ENCODE data around the gene SLC41A3.

- TF ChIP-seq CTCF (IDR thresholded peaks at IDR 0.05) (no peak), POLR2AphosphoS5 (IDR thresholded peaks at IDR 0.05; ENCODE audit: insufficient read depth in 1 of 2, low read depth in 1 of 2) (no peak), POLR2A (IDR thresholded peaks at IDR 0.05) (no peak)
Measured at GRCh38 chr3:126064627-126065258, 19.2 kb downstream of the SLC41A3 start.
